ENCODE results near the gene MORN2. TPM values are rescaled to one million over a fixed set of nuclear protein-coding genes. Genes with fewer than 3 reads are reported as not detected.

The MORN2 gene
- total and polyA plus RNA-seq, 2 of the 4 experiments (the other 2 are of a cell fraction) = 13.1 to 16.5 TPM

DNA sequence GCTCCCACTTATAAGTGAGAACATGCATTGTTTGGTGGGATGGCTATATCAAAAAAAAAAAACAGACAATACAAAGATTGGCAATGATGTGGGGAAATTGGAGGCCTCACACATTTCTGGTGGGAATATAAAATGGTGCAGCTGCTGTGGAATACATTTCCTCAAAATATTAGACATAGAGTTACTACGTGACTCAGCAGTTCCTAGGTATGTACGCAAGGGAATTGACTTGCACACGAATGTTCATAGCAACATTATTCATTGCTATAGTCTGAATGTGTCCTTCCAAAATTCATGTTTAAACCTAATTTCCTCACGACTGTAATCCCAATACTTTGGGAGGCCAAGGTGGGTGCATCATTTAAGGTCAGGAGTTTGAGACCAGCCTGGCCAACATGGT, 11.6 kb downstream of the MORN2 start:
- no peak overlapping the region for H3K4ac ChIP-seq (ENCODE audit: low read depth, low read length)
- H2BK20ac ChIP-seq (ENCODE audit: low read depth, low read length) = no peak overlapping the region
- no peak overlapping the region for H3K56ac ChIP-seq (ENCODE audit: extremely low read depth, insufficient read depth, low read length)
- no peak overlapping the region for H4K91ac ChIP-seq (ENCODE audit: insufficient read depth, low read depth, low read length)
- intact Hi-C loops (cut with micrococcal nuclease) (no loop called here), dilution Hi-C loops (cut with HindIII; ENCODE audit: low sequenced_read_pairs, unreplicated experiment) (no loop called here), in situ Hi-C loops (cut with MboI; ENCODE audit: low sequenced_read_pairs) (no loop called here)
- H3K79me1 ChIP-seq (ENCODE audit: low read depth in 1 of 2, low read length in 2 of 2) = no peaks in the 10 kb centered on the region
- no peak overlapping the region for H4K5ac ChIP-seq (ENCODE audit: low read depth, low read length)
- no peaks in the 10 kb centered on the region for H4K20me1 ChIP-seq (ENCODE audit: insufficient read depth, low read length)
- H2BK15ac ChIP-seq (ENCODE audit: low read depth, low read length) = no peak overlapping the region
- H2BK5ac ChIP-seq (ENCODE audit: low read depth, low read length, poor library complexity, severe bottlenecking) = no peak overlapping the region
- H2AFZ ChIP-seq (replicated peaks; ENCODE audit: low read length, poor library complexity) = no peak overlapping the region
- no peaks in the 10 kb centered on the region; the same call in 1 of the 2 replicates for H3K9me3 ChIP-seq (ENCODE audit: control insufficient read depth, insufficient read depth, low read length)
- no peak overlapping the region for H3K18ac ChIP-seq (ENCODE audit: low read depth, low read length)
- H3K9me1 ChIP-seq (ENCODE audit: insufficient read depth, low read length) = no peaks in the 10 kb centered on the region
- H3K27ac ChIP-seq (ENCODE audit: insufficient read depth, low read length) = no peak overlapping the region
- H3K23ac ChIP-seq (ENCODE audit: low read depth, low read length) = no peak overlapping the region
- 67% methylated on average over 2 of the region's 4 CpGs; no CpG with 5 or more reads in 1 of the 2 experiments for WGBS, 2 experiments (ENCODE audit: extremely low coverage in 2 of 2, insufficient read length in 1 of 2)
- TF ChIP-seq RFX5 (IDR thresholded peaks at IDR 0.05; ENCODE audit: low read depth, low read length) = no peak
- no peak for TF ChIP-seq RCOR1 (IDR thresholded peaks at IDR 0.05; ENCODE audit: insufficient replicate concordance, low read length)
- TF ChIP-seq, protein P1, sequence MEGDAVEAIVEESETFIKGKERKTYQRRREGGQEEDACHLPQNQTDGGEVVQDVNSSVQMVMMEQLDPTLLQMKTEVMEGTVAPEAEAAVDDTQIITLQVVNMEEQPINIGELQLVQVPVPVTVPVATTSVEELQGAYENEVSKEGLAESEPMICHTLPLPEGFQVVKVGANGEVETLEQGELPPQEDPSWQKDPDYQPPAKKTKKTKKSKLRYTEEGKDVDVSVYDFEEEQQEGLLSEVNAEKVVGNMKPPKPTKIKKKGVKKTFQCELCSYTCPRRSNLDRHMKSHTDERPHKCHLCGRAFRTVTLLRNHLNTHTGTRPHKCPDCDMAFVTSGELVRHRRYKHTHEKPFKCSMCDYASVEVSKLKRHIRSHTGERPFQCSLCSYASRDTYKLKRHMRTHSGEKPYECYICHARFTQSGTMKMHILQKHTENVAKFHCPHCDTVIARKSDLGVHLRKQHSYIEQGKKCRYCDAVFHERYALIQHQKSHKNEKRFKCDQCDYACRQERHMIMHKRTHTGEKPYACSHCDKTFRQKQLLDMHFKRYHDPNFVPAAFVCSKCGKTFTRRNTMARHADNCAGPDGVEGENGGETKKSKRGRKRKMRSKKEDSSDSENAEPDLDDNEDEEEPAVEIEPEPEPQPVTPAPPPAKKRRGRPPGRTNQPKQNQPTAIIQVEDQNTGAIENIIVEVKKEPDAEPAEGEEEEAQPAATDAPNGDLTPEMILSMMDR (conservative IDR thresholded peaks at IDR 0.05; ENCODE audit: low read depth, low read length) = no peak
- no peak for TF ChIP-seq MAFK (IDR thresholded peaks at IDR 0.05; ENCODE audit: low read depth, low read length)
- TF ChIP-seq, protein P2, sequence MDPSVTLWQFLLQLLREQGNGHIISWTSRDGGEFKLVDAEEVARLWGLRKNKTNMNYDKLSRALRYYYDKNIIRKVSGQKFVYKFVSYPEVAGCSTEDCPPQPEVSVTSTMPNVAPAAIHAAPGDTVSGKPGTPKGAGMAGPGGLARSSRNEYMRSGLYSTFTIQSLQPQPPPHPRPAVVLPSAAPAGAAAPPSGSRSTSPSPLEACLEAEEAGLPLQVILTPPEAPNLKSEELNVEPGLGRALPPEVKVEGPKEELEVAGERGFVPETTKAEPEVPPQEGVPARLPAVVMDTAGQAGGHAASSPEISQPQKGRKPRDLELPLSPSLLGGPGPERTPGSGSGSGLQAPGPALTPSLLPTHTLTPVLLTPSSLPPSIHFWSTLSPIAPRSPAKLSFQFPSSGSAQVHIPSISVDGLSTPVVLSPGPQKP (IDR thresholded peaks at IDR 0.05; ENCODE audit: borderline replicate concordance, low read depth, low read length) = no peak
- peak; percentile 64; the same call in 1 of the 2 replicates for TF ChIP-seq NFE2L2 (IDR thresholded peaks at IDR 0.05; ENCODE audit: low read depth, low read length)
- ATAC-seq (ENCODE audit: low read depth) (no peak), DNase-seq (no peak)
- no peak overlapping the region for H2AK9ac ChIP-seq (replicated peaks; ENCODE audit: low read depth, low read length, poor library complexity)
- H3K14ac ChIP-seq (replicated peaks; ENCODE audit: low read depth, low read length) = no peak overlapping the region
- H3K36me3 ChIP-seq (ENCODE audit: control insufficient read depth, insufficient read depth, low read length) = no peaks in the 10 kb centered on the region
- H3K4me2 ChIP-seq (ENCODE audit: low read depth, low read length) = no peak overlapping the region
- no peak overlapping the region for H3K9ac ChIP-seq (ENCODE audit: low read depth, low read length)
- no peak overlapping the region for H4K8ac ChIP-seq (ENCODE audit: low read depth in 2 of 2, low read length in 2 of 2)
- no peak overlapping the region for H3K4me3 ChIP-seq (ENCODE audit: insufficient read depth, low read depth, low read length)
- CTCF ChIA-PET = no interaction called here
- no peak overlapping the region for H2AK5ac ChIP-seq (ENCODE audit: low read depth, low read length)
- no peaks in the 10 kb centered on the region for H3K4me1 ChIP-seq (ENCODE audit: control insufficient read depth, insufficient read depth, low read length)
- no TSS peak for BruUV-seq (replicated peaks)
- POLR2A ChIA-PET (ENCODE audit: unreplicated experiment) = no interaction called here
- no peak overlapping the region for H2BK120ac ChIP-seq (ENCODE audit: low read depth, low read length)
- no peaks in the 10 kb centered on the region for H3K27me3 ChIP-seq (ENCODE audit: control insufficient read depth, insufficient read depth, low read length)

Data from IMR-90 (cell line).